HG02678 (cell line): ENCODE data around the gene LMX1B.

Experiments used
- ATAC-seq: cut with Tn5 transposase; IDR thresholded peaks from one replicate; pipeline ENCODE4 v1.9.1; 2021; ENCODE audit warnings: mild to moderate bottlenecking, moderate library complexity; ENCODE audit not compliant: unreplicated experiment

The LMX1B gene

GRCh38 chr9:126674365-126675146 is 60.8 kb downstream of the LMX1B start:
- ATAC-seq, result no peak

- ATAC-seq, result no peak
Measured at GRCh38 chr9:126675147-126675467, 61.4 kb downstream of the LMX1B start.

- ATAC-seq, result no peak
Measured at GRCh38 chr9:126676102-126676684, 62.5 kb downstream of the LMX1B start.

- ATAC-seq, result no peak
Measured at GRCh38 chr9:126676685-126677143, 63.0 kb downstream of the LMX1B start.

GRCh38 chr9:126677188-126678084 is 63.7 kb downstream of the LMX1B start:
- no peak for ATAC-seq

- ATAC-seq, result no peak
Measured at GRCh38 chr9:126678989-126679388, 65.3 kb downstream of the LMX1B start.

GRCh38 chr9:126681336-126681735 is 67.6 kb downstream of the LMX1B start:
- no peak for ATAC-seq

GRCh38 chr9:126682113-126682810 is 68.5 kb downstream of the LMX1B start:
- no peak for ATAC-seq

GRCh38 chr9:126682928-126683697 is 69.4 kb downstream of the LMX1B start:
- no peak for ATAC-seq

GRCh38 chr9:126683698-126684044 is 69.9 kb downstream of the LMX1B start:
- no peak for ATAC-seq

- no peak for ATAC-seq
Measured at GRCh38 chr9:126684345-126684744, 70.6 kb downstream of the LMX1B start.

- no peak for ATAC-seq
Measured at GRCh38 chr9:126684965-126685465, 71.3 kb downstream of the LMX1B start.

GRCh38 chr9:126687930-126688461 is 74.3 kb downstream of the LMX1B start:
- ATAC-seq, result no peak

- ATAC-seq, result no peak
Measured at GRCh38 chr9:126688617-126689016, 74.9 kb downstream of the LMX1B start.

- ATAC-seq, result no peak
Measured at GRCh38 chr9:126689027-126689825, 75.5 kb downstream of the LMX1B start.

- no peak for ATAC-seq
Measured at GRCh38 chr9:126690431-126691051, 76.8 kb downstream of the LMX1B start.

GRCh38 chr9:126692041-126692758 is 78.5 kb downstream of the LMX1B start:
- no peak for ATAC-seq
